Endothelial cell (in vitro differentiated cells): ENCODE data around the gene HM13. TPM values are rescaled to one million over a fixed set of nuclear protein-coding genes. Genes with fewer than 3 reads are reported as not detected.
"Not testable (repeated sequence)": the region's sequence is repeated elsewhere in the genome, so short reads cannot be mapped to it uniquely, and the experiment has no call there.

Source experiments
- DNase-seq: peaks from one replicate; pipeline ENCODE4 v3.0.0; 2021; ENCODE audit warnings: low spot score
- H3K27ac Mint-ChIP-seq: one replicate; pipeline ENCODE4 v1.8.0; 2021; ENCODE audit warnings: mixed read lengths, inconsistent platforms; ENCODE audit not compliant: unreplicated experiment
- H3K27me3 Mint-ChIP-seq: one replicate; pipeline ENCODE4 v1.8.0; 2021; ENCODE audit warnings: mild to moderate bottlenecking, moderate library complexity, mixed read lengths, inconsistent platforms; ENCODE audit not compliant: unreplicated experiment
- H3K36me3 Mint-ChIP-seq: one replicate; pipeline ENCODE4 v1.8.0; 2021; ENCODE audit warnings: mild to moderate bottlenecking, low read depth, mixed read lengths, inconsistent platforms; ENCODE audit not compliant: unreplicated experiment
- H3K4me1 Mint-ChIP-seq: one replicate; pipeline ENCODE4 v1.8.0; 2021; ENCODE audit warnings: mild to moderate bottlenecking, mixed read lengths, inconsistent platforms; ENCODE audit not compliant: unreplicated experiment
- H3K4me3 Mint-ChIP-seq: one replicate; pipeline ENCODE4 v1.8.0; 2021; ENCODE audit warnings: mild to moderate bottlenecking, mixed read lengths, inconsistent platforms; ENCODE audit not compliant: unreplicated experiment
- H3K9me3 Mint-ChIP-seq: one replicate; pipeline ENCODE4 v1.8.0; 2021; ENCODE audit warnings: mixed read lengths, inconsistent platforms; ENCODE audit not compliant: unreplicated experiment
- total RNA-seq: library from RNA; stranded (reverse); fragmentation: NEBNext Ultra II Directional; extraction: Animal tissue kit (Norgen Biotek cat#: 25700); gene quantifications from one replicate; pipeline ENCODE4 v1.2.1, GENCODE V29; 2021; ENCODE audit not compliant: unreplicated experiment
- TF ChIP-seq, protein P1 (sequence below): fragments of 200-600 bp; sonication (generic); IDR thresholded peaks from one replicate; pipeline ENCODE4 v1.5.0; 2021; ENCODE audit warnings: antibody characterized with exemption; ENCODE audit not compliant: unreplicated experiment

The HM13 gene
- total RNA-seq, 1 donor from 2014 or later, result 153 TPM

DNA sequence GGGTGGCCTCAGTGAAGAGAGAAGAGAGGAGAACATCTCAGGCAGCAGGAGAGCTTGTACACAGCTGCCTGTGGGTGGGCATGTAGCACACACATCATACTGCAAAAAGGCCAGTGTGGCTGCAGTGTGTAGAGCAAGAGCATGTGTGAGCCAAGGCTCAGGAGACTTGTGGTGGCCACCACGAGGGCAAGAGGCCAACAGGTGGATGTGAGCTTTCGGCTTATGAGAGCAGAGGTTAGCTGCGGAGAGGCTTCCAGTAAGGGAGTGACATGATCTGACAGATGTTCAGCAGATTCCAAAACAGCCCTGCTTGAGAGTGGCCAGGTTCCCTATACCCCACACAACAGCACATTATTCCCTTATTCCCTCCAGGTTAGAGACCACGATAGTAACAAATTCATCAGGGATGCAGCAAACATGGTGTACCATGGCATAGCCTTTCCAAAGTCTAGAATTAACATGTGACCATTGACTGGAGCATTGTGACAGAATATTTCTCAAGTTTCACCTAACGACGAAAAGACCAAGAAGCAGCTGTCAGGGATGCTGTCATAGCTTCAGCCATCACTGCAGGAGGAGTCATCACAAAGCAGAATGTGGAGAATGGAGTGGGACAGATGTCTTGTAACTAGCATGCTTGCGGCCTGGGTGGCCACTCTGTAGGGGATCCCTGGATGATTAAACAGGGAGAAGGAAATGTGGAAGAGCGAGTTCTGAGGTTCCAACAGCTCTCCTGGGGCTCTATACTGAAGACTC is 23.1 kb downstream of the HM13 start:
- peak overlapping the region; percentile 24 for H3K4me3 Mint-ChIP-seq
- H3K27me3 Mint-ChIP-seq, result peaks cover 9% of the 10 kb centered on the region
- TF ChIP-seq, protein P1, sequence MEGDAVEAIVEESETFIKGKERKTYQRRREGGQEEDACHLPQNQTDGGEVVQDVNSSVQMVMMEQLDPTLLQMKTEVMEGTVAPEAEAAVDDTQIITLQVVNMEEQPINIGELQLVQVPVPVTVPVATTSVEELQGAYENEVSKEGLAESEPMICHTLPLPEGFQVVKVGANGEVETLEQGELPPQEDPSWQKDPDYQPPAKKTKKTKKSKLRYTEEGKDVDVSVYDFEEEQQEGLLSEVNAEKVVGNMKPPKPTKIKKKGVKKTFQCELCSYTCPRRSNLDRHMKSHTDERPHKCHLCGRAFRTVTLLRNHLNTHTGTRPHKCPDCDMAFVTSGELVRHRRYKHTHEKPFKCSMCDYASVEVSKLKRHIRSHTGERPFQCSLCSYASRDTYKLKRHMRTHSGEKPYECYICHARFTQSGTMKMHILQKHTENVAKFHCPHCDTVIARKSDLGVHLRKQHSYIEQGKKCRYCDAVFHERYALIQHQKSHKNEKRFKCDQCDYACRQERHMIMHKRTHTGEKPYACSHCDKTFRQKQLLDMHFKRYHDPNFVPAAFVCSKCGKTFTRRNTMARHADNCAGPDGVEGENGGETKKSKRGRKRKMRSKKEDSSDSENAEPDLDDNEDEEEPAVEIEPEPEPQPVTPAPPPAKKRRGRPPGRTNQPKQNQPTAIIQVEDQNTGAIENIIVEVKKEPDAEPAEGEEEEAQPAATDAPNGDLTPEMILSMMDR, result no peak
- H3K27ac Mint-ChIP-seq, result peak overlapping the region; percentile 96
- DNase-seq, result no peak
- H3K9me3 Mint-ChIP-seq, result no peaks in the 10 kb centered on the region
- H3K36me3 Mint-ChIP-seq, result peaks cover 58% of the 10 kb centered on the region
- H3K4me1 Mint-ChIP-seq, result peaks cover 22% of the 10 kb centered on the region

DNA sequence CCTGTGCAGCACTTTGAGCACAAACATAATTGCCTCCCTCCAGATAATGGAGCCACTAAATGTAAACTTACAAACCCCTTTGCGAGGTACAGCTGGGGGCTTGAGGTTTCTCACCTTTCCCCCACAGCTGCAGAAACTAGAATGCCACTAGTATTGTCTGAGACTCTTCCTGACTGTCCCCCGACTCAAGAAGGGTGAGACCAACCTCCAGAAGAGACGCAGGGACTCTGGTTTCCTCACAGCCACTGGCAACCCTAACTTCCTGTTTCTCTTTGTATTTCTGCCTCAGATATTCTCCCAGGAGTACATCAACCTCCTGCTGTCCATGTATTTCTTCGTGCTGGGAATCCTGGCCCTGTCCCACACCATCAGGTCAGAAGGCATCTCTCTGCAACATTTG is 23.6 kb downstream of the HM13 start:
- TF ChIP-seq, protein P1, result no peak
- H3K4me1 Mint-ChIP-seq, result peaks cover 22% of the 10 kb centered on the region
- H3K27ac Mint-ChIP-seq, result peak overlapping the region; percentile 96
- H3K36me3 Mint-ChIP-seq, result peaks cover 59% of the 10 kb centered on the region
- DNase-seq, result no peak
- peaks cover 9% of the 10 kb centered on the region for H3K27me3 Mint-ChIP-seq
- H3K4me3 Mint-ChIP-seq, result no peak overlapping the region
- no peaks in the 10 kb centered on the region for H3K9me3 Mint-ChIP-seq

DNA sequence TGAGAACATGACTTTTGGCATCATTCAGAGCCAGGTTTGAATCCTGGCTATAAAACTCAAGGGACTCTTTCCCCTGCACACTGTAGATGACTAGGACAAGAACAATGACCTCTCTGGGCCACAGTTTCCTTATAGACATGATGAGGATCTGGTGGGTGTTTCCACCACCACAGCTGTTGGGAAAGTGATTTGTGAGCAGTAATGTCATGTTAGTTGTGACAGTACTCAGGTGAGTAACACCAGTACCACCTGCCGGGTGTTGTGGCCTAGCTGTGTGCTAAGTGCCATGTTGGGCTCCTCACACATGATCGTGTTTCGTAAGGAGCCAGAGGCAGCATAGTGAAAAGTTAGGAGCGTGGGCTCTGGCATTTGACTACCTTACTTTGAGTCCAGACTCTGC is 24.1 kb downstream of the HM13 start:
- Mint-ChIP-seq H3K4me3 (no peak overlapping the region), H3K4me1 (peaks cover 22% of the 10 kb centered on the region), H3K27ac (peak overlapping the region; percentile 96), H3K36me3 (peaks cover 59% of the 10 kb centered on the region), H3K9me3 (no peaks in the 10 kb centered on the region), H3K27me3 (peaks cover 9% of the 10 kb centered on the region)
- DNase-seq, result no peak
- TF ChIP-seq, protein P1, result no peak

DNA sequence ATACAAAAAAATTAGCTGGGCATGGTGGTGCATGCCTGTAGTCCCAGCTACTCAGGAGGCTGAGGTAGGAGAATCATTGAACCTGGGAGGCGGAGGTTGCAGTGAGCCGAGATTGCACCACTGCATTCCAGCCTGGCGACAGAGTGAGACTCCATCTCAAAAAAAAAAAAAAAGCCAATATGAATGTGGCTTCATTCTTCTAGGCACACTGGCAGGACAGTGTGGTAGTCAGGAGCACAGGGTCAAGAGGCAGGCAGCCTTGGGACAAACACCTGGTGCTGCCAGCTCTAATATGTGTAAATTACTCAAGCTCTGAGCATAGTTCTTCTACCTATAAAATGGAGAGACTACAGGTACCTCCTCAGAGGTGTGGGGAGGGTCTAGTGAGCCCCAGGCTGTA is 25.4 kb downstream of the HM13 start:
- DNase-seq, result not testable (repeated sequence)
- peaks cover 55% of the 10 kb centered on the region for H3K36me3 Mint-ChIP-seq

DNA sequence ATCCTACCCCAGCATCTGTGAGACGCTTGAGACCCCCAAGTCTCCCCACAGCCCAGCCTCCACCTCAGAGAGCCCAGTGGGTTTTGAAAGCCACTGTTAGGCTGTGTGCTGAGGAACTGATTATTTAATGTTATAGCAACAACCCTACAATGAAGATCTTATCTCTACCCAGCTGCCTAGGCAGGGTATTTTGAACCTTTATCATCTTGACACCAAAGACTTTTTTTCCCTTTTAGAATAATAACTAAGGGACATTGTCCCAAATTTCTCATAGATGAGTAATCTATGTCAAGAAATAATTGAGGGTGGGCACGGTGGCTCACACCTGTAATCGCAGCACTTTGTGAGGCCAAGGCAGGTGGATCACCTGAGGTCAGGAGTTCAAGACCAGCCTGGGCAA is 26.2 kb downstream of the HM13 start:
- Mint-ChIP-seq H3K4me1 (peaks cover 22% of the 10 kb centered on the region), H3K27ac (no peak overlapping the region), H3K36me3 (peaks cover 51% of the 10 kb centered on the region), H3K27me3 (peaks cover 9% of the 10 kb centered on the region), H3K4me3 (no peak overlapping the region), H3K9me3 (no peaks in the 10 kb centered on the region)
- TF ChIP-seq, protein P1, result no peak
- no peak for DNase-seq

More for the DNA sequence above, 25.4 kb downstream of the HM13 start:
- H3K27me3 Mint-ChIP-seq, H3K4me3 Mint-ChIP-seq, H3K9me3 Mint-ChIP-seq, H3K27ac Mint-ChIP-seq: not testable (repeated sequence)
- peaks cover 22% of the 10 kb centered on the region for H3K4me1 Mint-ChIP-seq
